ENCODE results near the gene MPPED1.

MPPED1 gene

GRCh38 chr22:43479301-43479950 lies 67.6 kb downstream of the MPPED1 start:
- no peak for DNase-seq

- DNase-seq: no peak
These were observed 68.1 kb downstream of the MPPED1 start for GRCh38 chr22:43479962-43480361.

GRCh38 chr22:43481568-43482317 lies 69.9 kb downstream of the MPPED1 start:
- peak; percentile 54 to 56 for DNase-seq

GRCh38 chr22:43482318-43482625 lies 70.5 kb downstream of the MPPED1 start:
- no peak for DNase-seq

GRCh38 chr22:43483266-43483665 lies 71.5 kb downstream of the MPPED1 start:
- no peak for DNase-seq

GRCh38 chr22:43483669-43484068 lies 71.9 kb downstream of the MPPED1 start:
- DNase-seq: no peak

GRCh38 chr22:43484227-43484626 lies 72.4 kb downstream of the MPPED1 start:
- DNase-seq: no peak

- no peak for DNase-seq
These were observed 73.8 kb downstream of the MPPED1 start for GRCh38 chr22:43485502-43486089.

- no peak for DNase-seq
These were observed 75.7 kb downstream of the MPPED1 start for GRCh38 chr22:43487311-43488030.

GRCh38 chr22:43488031-43488866 lies 76.4 kb downstream of the MPPED1 start:
- DNase-seq: no peak

GRCh38 chr22:43488937-43489336 lies 77.1 kb downstream of the MPPED1 start:
- no peak for DNase-seq

- no peak for DNase-seq
These were observed 78.5 kb downstream of the MPPED1 start for GRCh38 chr22:43490311-43490710.

GRCh38 chr22:43491177-43491576 lies 79.4 kb downstream of the MPPED1 start:
- no peak for DNase-seq

GRCh38 chr22:43491737-43492136 lies 79.9 kb downstream of the MPPED1 start:
- no peak for DNase-seq

GRCh38 chr22:43493297-43493696 lies 81.5 kb downstream of the MPPED1 start:
- no peak for DNase-seq

- no peak for DNase-seq
These were observed 86.4 kb downstream of the MPPED1 start for GRCh38 chr22:43497956-43498855.

- DNase-seq: no peak
These were observed 87.0 kb downstream of the MPPED1 start for GRCh38 chr22:43498856-43499253.

GRCh38 chr22:43500792-43501785 lies 89.3 kb downstream of the MPPED1 start:
- no peak for DNase-seq

- DNase-seq: no peak
These were observed 90.1 kb downstream of the MPPED1 start for GRCh38 chr22:43501878-43502277.

- DNase-seq: no peak
These were observed 90.6 kb downstream of the MPPED1 start for GRCh38 chr22:43502306-43502874.
